Testis (tissue), 2 donors: ENCODE data around the gene MTFMT.

ENCODE experiments used
- CTCF ChIP-seq, 3 experiments: fragments of 450-650 bp in 2 of 3; fragments of 200-600 bp in 1 of 3; sonication (generic) in 1 of 3; IDR thresholded peaks; one replicate each; pipeline ENCODE4 v1.5.1; 2016 to 2019; ENCODE audit warnings: antibody characterized with exemption in 3 of 3, mild to moderate bottlenecking in 2 of 3, moderate library complexity in 1 of 3
- POLR2A ChIP-seq: fragments of 450-650 bp; IDR thresholded peaks from one replicate; pipeline ENCODE4 v1.6.1; 2017; ENCODE audit warnings: antibody characterized with exemption, mild to moderate bottlenecking, moderate library complexity

DNA sequence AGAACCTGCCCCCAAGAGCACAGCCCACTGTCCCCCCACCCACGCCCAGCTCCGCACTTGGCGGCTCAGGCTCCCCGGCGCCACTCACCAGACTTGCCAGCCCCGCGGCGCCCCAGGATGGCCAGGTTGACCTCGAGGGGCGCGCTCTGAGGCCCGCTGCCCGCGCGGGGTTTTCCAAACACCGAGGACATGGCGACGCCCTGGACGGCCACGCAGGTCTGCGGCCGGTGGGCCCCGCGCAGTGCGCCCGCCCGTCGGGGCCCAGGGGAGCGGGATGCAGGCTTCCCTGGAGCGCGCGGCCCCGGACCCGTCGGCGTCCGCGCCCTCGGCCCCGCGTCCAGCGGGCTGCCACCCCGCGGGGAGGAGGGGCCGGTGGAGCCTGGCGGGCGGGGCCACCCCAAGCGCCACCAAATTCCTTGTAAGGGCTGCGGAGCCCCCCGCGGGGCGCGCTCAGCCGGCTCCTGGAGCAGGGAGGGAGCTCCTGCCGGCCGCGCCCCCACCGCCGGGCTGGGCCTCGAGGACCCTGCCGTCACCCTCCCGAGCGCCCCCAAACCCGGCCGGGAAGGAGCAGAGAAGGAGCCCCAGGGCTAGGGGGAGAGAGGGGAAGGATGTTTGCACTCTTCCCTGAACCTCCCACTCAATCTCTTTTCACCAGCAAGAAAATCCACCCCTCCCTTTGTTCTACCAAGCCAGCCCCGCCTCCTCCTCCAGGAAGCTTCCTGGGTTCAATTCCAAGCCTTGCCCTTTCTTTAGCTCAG lies 38.4 kb upstream of the MTFMT start, which contains the start of gene RASL12:
- TF ChIP-seq CTCF (IDR thresholded peaks at IDR 0.05) (no peak), POLR2A (no peak)
